Astrocyte (in vitro differentiated cells and primary cell): ENCODE results near the gene OR10H5.
"Not testable (repeated sequence)": the region's sequence is repeated elsewhere in the genome, so short reads cannot be mapped to it uniquely, and the experiment has no call there.

ENCODE experiments used
- EZH2 ChIP-seq: IDR thresholded peaks from 2 replicates; pipeline ENCODE4 v1.6.1; 2012; ENCODE audit warnings: mild to moderate bottlenecking, low read length, inconsistent platforms; ENCODE audit not compliant: insufficient read depth
- TF ChIP-seq, protein P1 (sequence below): IDR thresholded peaks from 2 replicates; pipeline ENCODE4 v1.5.1; 2011; ENCODE audit warnings: low read depth, mild to moderate bottlenecking, inconsistent platforms, low read length, moderate library complexity; ENCODE audit not compliant: insufficient read depth

DNA sequence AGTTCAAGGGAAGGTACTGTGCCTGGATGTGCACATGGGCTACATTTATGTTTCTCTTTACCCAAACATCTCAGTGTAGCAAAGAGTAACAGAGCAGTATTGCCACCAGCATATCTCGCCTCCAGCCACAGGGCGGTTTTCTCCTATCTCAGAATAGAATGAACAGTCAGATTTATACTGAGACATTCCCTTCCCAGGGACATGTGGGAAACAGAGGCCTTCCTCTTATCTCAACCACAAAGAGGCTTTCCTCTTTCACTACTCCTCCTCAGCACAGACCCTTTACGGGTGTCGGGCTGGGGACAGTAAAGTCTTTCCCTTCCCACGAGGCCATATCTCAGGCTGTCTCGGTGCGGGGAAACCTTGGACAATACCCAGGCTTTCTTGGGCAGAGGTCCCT, 4.6 kb upstream of the OR10H5 start:
- TF ChIP-seq, protein P1, sequence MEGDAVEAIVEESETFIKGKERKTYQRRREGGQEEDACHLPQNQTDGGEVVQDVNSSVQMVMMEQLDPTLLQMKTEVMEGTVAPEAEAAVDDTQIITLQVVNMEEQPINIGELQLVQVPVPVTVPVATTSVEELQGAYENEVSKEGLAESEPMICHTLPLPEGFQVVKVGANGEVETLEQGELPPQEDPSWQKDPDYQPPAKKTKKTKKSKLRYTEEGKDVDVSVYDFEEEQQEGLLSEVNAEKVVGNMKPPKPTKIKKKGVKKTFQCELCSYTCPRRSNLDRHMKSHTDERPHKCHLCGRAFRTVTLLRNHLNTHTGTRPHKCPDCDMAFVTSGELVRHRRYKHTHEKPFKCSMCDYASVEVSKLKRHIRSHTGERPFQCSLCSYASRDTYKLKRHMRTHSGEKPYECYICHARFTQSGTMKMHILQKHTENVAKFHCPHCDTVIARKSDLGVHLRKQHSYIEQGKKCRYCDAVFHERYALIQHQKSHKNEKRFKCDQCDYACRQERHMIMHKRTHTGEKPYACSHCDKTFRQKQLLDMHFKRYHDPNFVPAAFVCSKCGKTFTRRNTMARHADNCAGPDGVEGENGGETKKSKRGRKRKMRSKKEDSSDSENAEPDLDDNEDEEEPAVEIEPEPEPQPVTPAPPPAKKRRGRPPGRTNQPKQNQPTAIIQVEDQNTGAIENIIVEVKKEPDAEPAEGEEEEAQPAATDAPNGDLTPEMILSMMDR = not testable (repeated sequence)
- TF ChIP-seq EZH2 = not testable (repeated sequence)
